WTC11 (cell line): Measurements from ENCODE around the gene CRTAP. TPM values are rescaled to one million over a fixed set of nuclear protein-coding genes. Genes with fewer than 3 reads are reported as not detected.
A peak's percentile ranks its signal among the peaks of the same experiment; 100 is the strongest.

ENCODE experiments used
- ATAC-seq: fragments of 200-7000 bp; cut with Tn5 transposase; 2 replicates; pipeline ENCODE4 v1.10.0; 2021; ENCODE audit warnings: mild to moderate bottlenecking, moderate library complexity
- CTCF ChIA-PET: fragments of 300-600 bp; sonication (Branson Sonifier 250); formaldehyde crosslinking; loops from one replicate; lab custom pipeline; 2021; ENCODE audit warnings: antibody characterized with exemption; lab: Charles Lee
- POLR2A ChIA-PET: fragments of 350-600 bp; sonication (Branson Sonifier 250); formaldehyde crosslinking; loops from one replicate; lab custom pipeline; 2021; ENCODE audit warnings: antibody characterized with exemption; lab: Charles Lee
- DNase-seq: peaks from one replicate; pipeline ENCODE4 v3.0.0; 2021; ENCODE audit warnings: low spot score
- H3K27ac Mint-ChIP-seq: 2 replicates; pipeline ENCODE4 v1.8.0; 2021; ENCODE audit warnings: mixed read lengths
- H3K27me3 Mint-ChIP-seq: 2 replicates; pipeline ENCODE4 v1.8.0; 2021; ENCODE audit warnings: low read depth, mild to moderate bottlenecking, moderate library complexity, mixed read lengths
- H3K36me3 Mint-ChIP-seq: 2 replicates; pipeline ENCODE4 v1.8.0; 2021; ENCODE audit warnings: mixed read lengths
- H3K4me1 Mint-ChIP-seq: 2 replicates; pipeline ENCODE4 v1.8.0; 2022; ENCODE audit warnings: mixed read lengths
- H3K4me3 Mint-ChIP-seq: 2 replicates; pipeline ENCODE4 v1.8.0; 2021; ENCODE audit warnings: mild to moderate bottlenecking, moderate library complexity, mixed read lengths
- H3K9me3 Mint-ChIP-seq: 2 replicates; pipeline ENCODE4 v1.8.0; 2021; ENCODE audit warnings: mixed read lengths
- FOXK1 ChIP-seq: sonication (generic); formaldehyde crosslinking; IDR thresholded peaks from 2 replicates; pipeline ENCODE4 v1.8.0; 2022; ENCODE audit warnings: mild to moderate bottlenecking, moderate library complexity, missing genetic modification reagents
- GRHL2 ChIP-seq: fragments of 250-450 bp; sonication (Bioruptor Pico); IDR thresholded peaks from 2 replicates; pipeline ENCODE4 v1.8.0; 2022; ENCODE audit warnings: mild to moderate bottlenecking, moderate library complexity; ENCODE audit not compliant: insufficient replicate concordance, severe bottlenecking
- IRF2 ChIP-seq: sonication (generic); formaldehyde crosslinking; IDR thresholded peaks from 2 replicates; pipeline ENCODE4 v1.8.0; 2022; ENCODE audit warnings: low read depth, missing genetic modification reagents, borderline replicate concordance
- KAT7 ChIP-seq: sonication (generic); formaldehyde crosslinking; IDR thresholded peaks from 2 replicates; pipeline ENCODE4 v1.8.1; 2023; ENCODE audit warnings: missing genetic modification reagents, mild to moderate bottlenecking, borderline replicate concordance
- NFE2L1 ChIP-seq: sonication (generic); formaldehyde crosslinking; IDR thresholded peaks from 2 replicates; pipeline ENCODE4 v1.8.1; 2023; ENCODE audit warnings: missing genetic modification reagents
- NR3C1 ChIP-seq: sonication (generic); formaldehyde crosslinking; conservative IDR thresholded peaks from 2 replicates; pipeline ENCODE4 v1.8.1; 2023; ENCODE audit warnings: low read depth, mild to moderate bottlenecking, missing genetic modification reagents
- SMAD4 ChIP-seq: sonication (generic); formaldehyde crosslinking; IDR thresholded peaks from 2 replicates; pipeline ENCODE4 v1.8.0; 2022; ENCODE audit warnings: mild to moderate bottlenecking, missing genetic modification reagents
- TEAD4 ChIP-seq: sonication (generic); formaldehyde crosslinking; IDR thresholded peaks from 2 replicates; pipeline ENCODE4 v1.8.0; 2022; ENCODE audit warnings: mild to moderate bottlenecking, missing genetic modification reagents
- ZNF671 ChIP-seq: fragments of 250-450 bp; sonication (Bioruptor Pico); IDR thresholded peaks from 2 replicates; pipeline ENCODE4 v1.8.0; 2021; ENCODE audit warnings: mild to moderate bottlenecking
- total RNA-seq: library from RNA; stranded (reverse); gene quantifications from 3 replicates; pipeline ENCODE4 v1.2.3, GENCODE V29; 2021
- TF ChIP-seq, protein P1 (sequence below): sonication (generic); formaldehyde crosslinking; IDR thresholded peaks from 2 replicates; pipeline ENCODE4 v1.8.0; 2022; ENCODE audit warnings: mild to moderate bottlenecking, missing genetic modification reagents
- TF ChIP-seq, protein P2 (sequence below): sonication (generic); formaldehyde crosslinking; IDR thresholded peaks from 2 replicates; pipeline ENCODE4 v1.8.0; 2023; ENCODE audit warnings: missing genetic modification reagents
- TF ChIP-seq, protein P3 (sequence below): fragments of 250-450 bp; sonication (Bioruptor Pico); IDR thresholded peaks from 2 replicates; pipeline ENCODE4 v1.8.0; 2021; ENCODE audit warnings: mild to moderate bottlenecking
- TF ChIP-seq, protein P4 (sequence below): sonication (generic); formaldehyde crosslinking; IDR thresholded peaks from 2 replicates; pipeline ENCODE4 v1.8.0; 2022; ENCODE audit warnings: mild to moderate bottlenecking, missing genetic modification reagents
- TF ChIP-seq, protein P5 (sequence below): sonication (generic); formaldehyde crosslinking; IDR thresholded peaks from 2 replicates; pipeline ENCODE4 v1.8.0; 2023; ENCODE audit warnings: mild to moderate bottlenecking, missing genetic modification reagents

The CRTAP gene
- total RNA-seq, 1 experiment from 2014 or later, result 156 TPM

DNA sequence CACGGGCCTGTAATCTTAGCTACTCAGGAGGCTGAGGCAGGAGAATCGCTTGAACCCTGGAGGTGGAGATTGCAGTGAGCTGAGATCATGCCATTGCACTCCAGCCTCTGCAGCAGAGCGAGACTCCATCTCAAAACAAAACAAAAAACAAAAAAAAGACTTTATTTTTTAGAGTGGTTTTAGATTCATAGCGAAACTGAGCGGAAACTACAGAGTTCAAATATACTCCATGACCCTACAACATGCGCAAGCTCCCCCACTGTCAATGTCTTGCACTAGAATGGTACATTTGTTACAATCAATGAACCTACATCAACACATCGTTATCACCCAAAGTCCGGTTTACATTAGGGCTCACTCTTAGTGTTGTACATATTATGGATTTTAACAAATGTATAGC is 2.2 kb upstream of the CRTAP start:
- Mint-ChIP-seq H3K9me3 (peaks cover 10% of the 10 kb centered on the region), H3K4me3 (no peak overlapping the region), H3K36me3 (0 out of 2 replicates have a peak, but pooled peaks cover 2% of the 10 kb centered on the region), H3K27ac (no peak overlapping the region), H3K4me1 (peaks cover 13% of the 10 kb centered on the region), H3K27me3 (peaks cover 26% of the 10 kb centered on the region)
- ChIA-PET CTCF (interaction anchor here (1.0 to 1.5 kb wide), 3 partner anchors 20 to 38 kb away, joined by 3 to 6 read pairs (median 4); no protein-coding TSS in a partner anchor), POLR2A (no interaction called here)
- TF ChIP-seq IRF2 (CRISPR knock-in tag), result no peak
- TF ChIP-seq FOXK1 (CRISPR knock-in tag), result no peak
- TF ChIP-seq GRHL2 (CRISPR knock-in tag), result no peak
- TF ChIP-seq, protein P1, sequence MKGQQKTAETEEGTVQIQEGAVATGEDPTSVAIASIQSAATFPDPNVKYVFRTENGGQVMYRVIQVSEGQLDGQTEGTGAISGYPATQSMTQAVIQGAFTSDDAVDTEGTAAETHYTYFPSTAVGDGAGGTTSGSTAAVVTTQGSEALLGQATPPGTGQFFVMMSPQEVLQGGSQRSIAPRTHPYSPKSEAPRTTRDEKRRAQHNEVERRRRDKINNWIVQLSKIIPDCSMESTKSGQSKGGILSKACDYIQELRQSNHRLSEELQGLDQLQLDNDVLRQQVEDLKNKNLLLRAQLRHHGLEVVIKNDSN (CRISPR knock-in tag), result no peak
- TF ChIP-seq TEAD4 (CRISPR knock-in tag), result no peak
- TF ChIP-seq, protein P2, sequence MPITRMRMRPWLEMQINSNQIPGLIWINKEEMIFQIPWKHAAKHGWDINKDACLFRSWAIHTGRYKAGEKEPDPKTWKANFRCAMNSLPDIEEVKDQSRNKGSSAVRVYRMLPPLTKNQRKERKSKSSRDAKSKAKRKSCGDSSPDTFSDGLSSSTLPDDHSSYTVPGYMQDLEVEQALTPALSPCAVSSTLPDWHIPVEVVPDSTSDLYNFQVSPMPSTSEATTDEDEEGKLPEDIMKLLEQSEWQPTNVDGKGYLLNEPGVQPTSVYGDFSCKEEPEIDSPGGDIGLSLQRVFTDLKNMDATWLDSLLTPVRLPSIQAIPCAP, result no peak
- TF ChIP-seq, protein P3, sequence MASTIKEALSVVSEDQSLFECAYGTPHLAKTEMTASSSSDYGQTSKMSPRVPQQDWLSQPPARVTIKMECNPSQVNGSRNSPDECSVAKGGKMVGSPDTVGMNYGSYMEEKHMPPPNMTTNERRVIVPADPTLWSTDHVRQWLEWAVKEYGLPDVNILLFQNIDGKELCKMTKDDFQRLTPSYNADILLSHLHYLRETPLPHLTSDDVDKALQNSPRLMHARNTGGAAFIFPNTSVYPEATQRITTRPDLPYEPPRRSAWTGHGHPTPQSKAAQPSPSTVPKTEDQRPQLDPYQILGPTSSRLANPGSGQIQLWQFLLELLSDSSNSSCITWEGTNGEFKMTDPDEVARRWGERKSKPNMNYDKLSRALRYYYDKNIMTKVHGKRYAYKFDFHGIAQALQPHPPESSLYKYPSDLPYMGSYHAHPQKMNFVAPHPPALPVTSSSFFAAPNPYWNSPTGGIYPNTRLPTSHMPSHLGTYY, result no peak
- DNase-seq, result no peak
- no peak for ATAC-seq

DNA sequence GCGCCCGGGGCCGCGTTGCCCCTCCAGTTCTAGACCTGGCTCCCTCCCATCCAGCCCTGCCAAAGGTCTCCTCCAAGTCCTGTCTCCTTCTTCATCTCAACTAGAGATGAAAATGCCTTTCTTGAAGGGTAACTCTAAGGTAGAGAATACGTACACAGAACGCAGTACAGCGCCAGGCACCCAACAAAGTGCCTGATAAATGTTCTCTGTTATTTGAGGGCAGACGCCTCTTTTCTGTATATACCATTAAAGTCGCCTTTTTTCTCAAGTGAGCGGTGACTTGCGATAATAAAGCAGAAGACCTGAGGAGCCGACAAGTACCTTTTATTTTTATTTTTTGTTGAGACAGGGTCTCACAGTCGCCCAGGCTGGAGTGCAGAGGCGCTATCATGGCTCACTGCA is 809 bp downstream of the CRTAP start:
- TF ChIP-seq NR3C1 (CRISPR knock-in tag) (no peak), ZNF671 (CRISPR knock-in tag) (no peak), NFE2L1 (CRISPR knock-in tag) (no peak), KAT7 (CRISPR knock-in tag) (no peak), SMAD4 (CRISPR knock-in tag) (no peak)
- TF ChIP-seq, protein P4, sequence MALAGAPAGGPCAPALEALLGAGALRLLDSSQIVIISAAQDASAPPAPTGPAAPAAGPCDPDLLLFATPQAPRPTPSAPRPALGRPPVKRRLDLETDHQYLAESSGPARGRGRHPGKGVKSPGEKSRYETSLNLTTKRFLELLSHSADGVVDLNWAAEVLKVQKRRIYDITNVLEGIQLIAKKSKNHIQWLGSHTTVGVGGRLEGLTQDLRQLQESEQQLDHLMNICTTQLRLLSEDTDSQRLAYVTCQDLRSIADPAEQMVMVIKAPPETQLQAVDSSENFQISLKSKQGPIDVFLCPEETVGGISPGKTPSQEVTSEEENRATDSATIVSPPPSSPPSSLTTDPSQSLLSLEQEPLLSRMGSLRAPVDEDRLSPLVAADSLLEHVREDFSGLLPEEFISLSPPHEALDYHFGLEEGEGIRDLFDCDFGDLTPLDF, result 0 out of 2 replicates have a peak, but pooled peaks have one; percentile 19
- TF ChIP-seq, protein P5, sequence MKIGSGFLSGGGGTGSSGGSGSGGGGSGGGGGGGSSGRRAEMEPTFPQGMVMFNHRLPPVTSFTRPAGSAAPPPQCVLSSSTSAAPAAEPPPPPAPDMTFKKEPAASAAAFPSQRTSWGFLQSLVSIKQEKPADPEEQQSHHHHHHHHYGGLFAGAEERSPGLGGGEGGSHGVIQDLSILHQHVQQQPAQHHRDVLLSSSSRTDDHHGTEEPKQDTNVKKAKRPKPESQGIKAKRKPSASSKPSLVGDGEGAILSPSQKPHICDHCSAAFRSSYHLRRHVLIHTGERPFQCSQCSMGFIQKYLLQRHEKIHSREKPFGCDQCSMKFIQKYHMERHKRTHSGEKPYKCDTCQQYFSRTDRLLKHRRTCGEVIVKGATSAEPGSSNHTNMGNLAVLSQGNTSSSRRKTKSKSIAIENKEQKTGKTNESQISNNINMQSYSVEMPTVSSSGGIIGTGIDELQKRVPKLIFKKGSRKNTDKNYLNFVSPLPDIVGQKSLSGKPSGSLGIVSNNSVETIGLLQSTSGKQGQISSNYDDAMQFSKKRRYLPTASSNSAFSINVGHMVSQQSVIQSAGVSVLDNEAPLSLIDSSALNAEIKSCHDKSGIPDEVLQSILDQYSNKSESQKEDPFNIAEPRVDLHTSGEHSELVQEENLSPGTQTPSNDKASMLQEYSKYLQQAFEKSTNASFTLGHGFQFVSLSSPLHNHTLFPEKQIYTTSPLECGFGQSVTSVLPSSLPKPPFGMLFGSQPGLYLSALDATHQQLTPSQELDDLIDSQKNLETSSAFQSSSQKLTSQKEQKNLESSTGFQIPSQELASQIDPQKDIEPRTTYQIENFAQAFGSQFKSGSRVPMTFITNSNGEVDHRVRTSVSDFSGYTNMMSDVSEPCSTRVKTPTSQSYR, result no peak
- TF ChIP-seq, protein P3, result no peak
- ChIA-PET POLR2A (interaction anchor here (1.3 kb wide), 1 partner anchor 32 kb away, joined by 3 read pairs; no protein-coding TSS in a partner anchor), CTCF (interaction anchor here (1.6 to 1.8 kb wide), 2 partner anchors 16 to 258 kb away, joined by 6 to 10 read pairs; no protein-coding TSS in a partner anchor)
- Mint-ChIP-seq H3K36me3 (peaks cover 10% of the 10 kb centered on the region; the same call in 1 of the 2 replicates), H3K9me3 (peaks cover 10% of the 10 kb centered on the region), H3K27ac (peak overlapping the region; percentile 53; the same call in 1 of the 2 replicates), H3K4me1 (peaks cover 13% of the 10 kb centered on the region), H3K27me3 (peaks cover 18% of the 10 kb centered on the region), H3K4me3 (peak overlapping the region; percentile 81)
- ATAC-seq (no peak), DNase-seq (no peak)
